A673 (cell line): ENCODE data around the gene DIS3L2. TPM values are rescaled to one million over a fixed set of nuclear protein-coding genes. Genes with fewer than 3 reads are reported as not detected.

Experiments
- BruUV-seq: library from RNA; stranded (reverse); fragments of 400-500 nt; replicated peaks from 2 replicates; lab custom pipeline; 2021; lab: Mats Ljungman, UMichigan
- CTCF ChIA-PET: fragments of 300-600 bp; sonication (Branson Sonifier 250); formaldehyde crosslinking; loops from one replicate; lab custom pipeline; 2022; ENCODE audit warnings: antibody characterized with exemption; lab: Charles Lee
- POLR2A ChIA-PET: fragments of 300-600 bp; sonication (Branson Sonifier 250); formaldehyde crosslinking; loops from one replicate; lab custom pipeline; 2022; ENCODE audit warnings: antibody characterized with exemption; ENCODE audit not compliant: low non-redundant PET; lab: Charles Lee
- DNase-seq: peaks from one replicate; pipeline ENCODE4 v3.0.0-alpha.2; 2015; ENCODE audit warnings: low spot score
- H3K27ac ChIP-seq: fragments of 200-600 bp; sonication (generic); 2 replicates; pipeline ENCODE4 v1.5.1; 2016; ENCODE audit warnings: mixed run types, low read depth, mild to moderate bottlenecking, mixed read lengths, antibody characterized with exemption, low read length; ENCODE audit not compliant: poor library complexity, severe bottlenecking
- H3K27me3 ChIP-seq: fragments of 200-600 bp; sonication (generic); replicated peaks from 2 replicates; pipeline ENCODE4 v1.6.1; 2017; ENCODE audit warnings: mixed run types, low read depth, mild to moderate bottlenecking, mixed read lengths, antibody characterized with exemption, low read length; ENCODE audit not compliant: insufficient read depth, poor library complexity
- H3K36me3 ChIP-seq: fragments of 200-600 bp; sonication (generic); 2 replicates; pipeline ENCODE4 v1.6.1; 2016; ENCODE audit warnings: mixed run types, mild to moderate bottlenecking, mixed read lengths, antibody characterized with exemption, low read length; ENCODE audit not compliant: insufficient read depth, poor library complexity, severe bottlenecking
- H3K4me1 ChIP-seq: fragments of 200-600 bp; sonication (generic); 2 replicates; pipeline ENCODE4 v1.6.1; 2017; ENCODE audit warnings: mixed run types, mild to moderate bottlenecking, mixed read lengths, antibody characterized with exemption, low read length; ENCODE audit not compliant: insufficient read depth, poor library complexity, severe bottlenecking
- H3K4me3 ChIP-seq: fragments of 200-600 bp; sonication (generic); 2 replicates; pipeline ENCODE4 v1.5.1; 2016; ENCODE audit warnings: low read depth, mixed run types, mild to moderate bottlenecking, mixed read lengths, low read length; ENCODE audit not compliant: poor library complexity, severe bottlenecking
- H3K9me3 ChIP-seq: fragments of 200-600 bp; sonication (generic); 2 replicates; pipeline ENCODE4 v1.6.1; 2016; ENCODE audit warnings: mixed run types, low read depth, mild to moderate bottlenecking, mixed read lengths, antibody characterized with exemption, low read length; ENCODE audit not compliant: poor library complexity, severe bottlenecking
- EZH2 ChIP-seq: fragments of 200-600 bp; sonication (generic); IDR thresholded peaks from 2 replicates; pipeline ENCODE4 v1.6.1; 2017; ENCODE audit warnings: borderline replicate concordance, low read depth, mild to moderate bottlenecking, mixed read lengths, antibody characterized with exemption, low read length; ENCODE audit not compliant: poor library complexity, severe bottlenecking
- intact Hi-C: fragments of 100-400 bp; cut with micrococcal nuclease; formaldehyde crosslinking; loops from one replicate; pipeline ENCODE4 v1.10.0; 2022; ENCODE audit not compliant: unreplicated experiment
- total RNA-seq: library from RNA; stranded (reverse); gene quantifications from 2 replicates; pipeline ENCODE4 v1.2.3, GENCODE V29; 2021
- TF ChIP-seq, protein P1 (sequence below): fragments of 300-800, 200-600 bp; sonication (generic); conservative IDR thresholded peaks from 2 replicates; pipeline ENCODE4 v1.5.1; 2017; ENCODE audit warnings: low read depth, mild to moderate bottlenecking, antibody characterized with exemption, low read length, moderate library complexity, mixed read lengths

DIS3L2 gene
- total RNA-seq, 1 experiment from 2014 or later: 38.7 TPM

DNA sequence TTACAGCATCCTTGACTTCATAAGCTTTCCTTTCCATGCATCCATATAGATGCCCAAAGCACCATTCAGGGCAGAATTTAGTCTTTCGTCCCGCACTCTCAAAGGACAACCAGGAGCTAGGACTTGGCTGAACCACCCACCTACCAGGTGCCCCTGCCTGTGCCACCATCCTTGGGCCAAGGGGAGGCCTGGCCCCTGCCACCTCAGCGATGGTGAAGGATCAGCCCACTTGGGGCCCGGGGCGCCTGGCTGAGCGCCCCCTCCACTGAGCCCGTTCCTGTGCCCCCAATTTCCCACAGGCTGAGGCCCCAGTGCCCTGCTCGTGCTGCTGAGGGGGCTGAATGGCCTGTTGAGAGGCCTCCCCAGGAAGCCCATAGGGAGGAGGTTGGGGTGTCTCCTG is 383.7 kb downstream of the DIS3L2 start:
- H3K27ac ChIP-seq: no peak overlapping the region
- BruUV-seq: no TSS peak
- no peaks in the 10 kb centered on the region for H3K4me1 ChIP-seq
- ChIA-PET CTCF (no interaction called here), POLR2A (no interaction called here)
- no peaks in the 10 kb centered on the region for H3K9me3 ChIP-seq
- H3K36me3 ChIP-seq: no peaks in the 10 kb centered on the region
- H3K4me3 ChIP-seq: no peak overlapping the region
- peaks cover 10% of the 10 kb centered on the region for H3K27me3 ChIP-seq
- intact Hi-C loops: no loop called here
- no peak for DNase-seq
- no peak for TF ChIP-seq EZH2
- TF ChIP-seq, protein P1, sequence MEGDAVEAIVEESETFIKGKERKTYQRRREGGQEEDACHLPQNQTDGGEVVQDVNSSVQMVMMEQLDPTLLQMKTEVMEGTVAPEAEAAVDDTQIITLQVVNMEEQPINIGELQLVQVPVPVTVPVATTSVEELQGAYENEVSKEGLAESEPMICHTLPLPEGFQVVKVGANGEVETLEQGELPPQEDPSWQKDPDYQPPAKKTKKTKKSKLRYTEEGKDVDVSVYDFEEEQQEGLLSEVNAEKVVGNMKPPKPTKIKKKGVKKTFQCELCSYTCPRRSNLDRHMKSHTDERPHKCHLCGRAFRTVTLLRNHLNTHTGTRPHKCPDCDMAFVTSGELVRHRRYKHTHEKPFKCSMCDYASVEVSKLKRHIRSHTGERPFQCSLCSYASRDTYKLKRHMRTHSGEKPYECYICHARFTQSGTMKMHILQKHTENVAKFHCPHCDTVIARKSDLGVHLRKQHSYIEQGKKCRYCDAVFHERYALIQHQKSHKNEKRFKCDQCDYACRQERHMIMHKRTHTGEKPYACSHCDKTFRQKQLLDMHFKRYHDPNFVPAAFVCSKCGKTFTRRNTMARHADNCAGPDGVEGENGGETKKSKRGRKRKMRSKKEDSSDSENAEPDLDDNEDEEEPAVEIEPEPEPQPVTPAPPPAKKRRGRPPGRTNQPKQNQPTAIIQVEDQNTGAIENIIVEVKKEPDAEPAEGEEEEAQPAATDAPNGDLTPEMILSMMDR: no peak

DNA sequence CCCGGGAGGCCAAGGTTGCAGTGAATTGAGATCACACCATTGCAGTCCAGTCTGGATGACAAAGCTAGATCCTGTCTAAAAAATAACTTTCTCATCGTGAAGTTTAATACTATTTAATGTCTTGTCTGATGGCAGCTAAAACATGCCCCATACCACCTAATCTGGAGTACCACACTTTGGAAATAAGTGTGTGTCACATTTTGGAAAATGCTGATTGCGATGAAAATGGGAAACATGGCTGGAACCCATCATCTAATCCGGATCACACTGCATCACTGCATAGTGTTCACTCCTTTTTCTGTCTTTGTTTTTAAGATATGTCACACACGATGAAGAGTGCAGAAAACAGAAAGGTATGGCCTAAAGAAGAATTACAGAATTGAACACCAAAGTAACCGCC is 385.9 kb downstream of the DIS3L2 start:
- no peak for TF ChIP-seq EZH2
- TF ChIP-seq, protein P1: no peak
- Histone ChIP-seq H3K27me3 (peaks cover 31% of the 10 kb centered on the region), H3K4me3 (no peak overlapping the region), H3K4me1 (no peaks in the 10 kb centered on the region), H3K36me3 (no peaks in the 10 kb centered on the region), H3K27ac (no peak overlapping the region), H3K9me3 (no peaks in the 10 kb centered on the region)
- intact Hi-C loops: no loop called here
- ChIA-PET CTCF (no interaction called here), POLR2A (interaction anchor here (0.6 kb wide), 1 partner anchor 755 kb away, joined by 3 read pairs; the partner anchor contains the start of gene TEX44)
- no peak for DNase-seq
- no TSS peak for BruUV-seq

DNA sequence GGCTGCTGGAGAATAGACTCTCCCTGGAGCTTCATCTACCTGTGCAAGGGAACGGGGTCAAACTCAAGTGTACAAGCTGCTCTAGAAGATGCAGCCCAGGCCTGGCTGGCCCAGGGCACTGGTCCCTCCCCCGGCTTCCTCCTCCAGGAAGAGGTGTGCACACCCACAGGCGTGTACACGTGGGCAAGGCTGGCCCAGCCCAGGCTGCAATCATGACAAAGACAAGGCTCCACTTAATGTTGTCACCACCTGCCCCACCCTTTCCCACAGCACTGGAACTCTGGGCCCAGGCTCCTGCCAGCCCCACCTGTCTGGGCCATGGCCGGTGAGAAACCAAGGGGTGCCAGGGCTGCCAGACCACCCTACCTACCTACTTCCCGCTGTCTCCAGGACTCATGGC is 387.4 kb downstream of the DIS3L2 start:
- BruUV-seq: no TSS peak
- intact Hi-C loops: no loop called here
- TF ChIP-seq EZH2: no peak
- TF ChIP-seq, protein P1: no peak
- no peaks in the 10 kb centered on the region for H3K4me1 ChIP-seq
- H3K4me3 ChIP-seq: no peak overlapping the region
- POLR2A ChIA-PET: no interaction called here
- peaks cover 47% of the 10 kb centered on the region for H3K27me3 ChIP-seq
- CTCF ChIA-PET: no interaction called here
- DNase-seq: no peak
- no peaks in the 10 kb centered on the region for H3K9me3 ChIP-seq
- no peaks in the 10 kb centered on the region for H3K36me3 ChIP-seq
- no peak overlapping the region for H3K27ac ChIP-seq
